ENCODE data around the gene SPDYE6. TPM values are rescaled to one million over a fixed set of nuclear protein-coding genes. Genes with fewer than 3 reads are reported as not detected.
"Not testable (repeated sequence)": the region's sequence is repeated elsewhere in the genome, so short reads cannot be mapped to it uniquely, and the experiment has no call there.

SPDYE6 gene
- total RNA-seq, 1 donor from 2014 or later: not detected

DNA sequence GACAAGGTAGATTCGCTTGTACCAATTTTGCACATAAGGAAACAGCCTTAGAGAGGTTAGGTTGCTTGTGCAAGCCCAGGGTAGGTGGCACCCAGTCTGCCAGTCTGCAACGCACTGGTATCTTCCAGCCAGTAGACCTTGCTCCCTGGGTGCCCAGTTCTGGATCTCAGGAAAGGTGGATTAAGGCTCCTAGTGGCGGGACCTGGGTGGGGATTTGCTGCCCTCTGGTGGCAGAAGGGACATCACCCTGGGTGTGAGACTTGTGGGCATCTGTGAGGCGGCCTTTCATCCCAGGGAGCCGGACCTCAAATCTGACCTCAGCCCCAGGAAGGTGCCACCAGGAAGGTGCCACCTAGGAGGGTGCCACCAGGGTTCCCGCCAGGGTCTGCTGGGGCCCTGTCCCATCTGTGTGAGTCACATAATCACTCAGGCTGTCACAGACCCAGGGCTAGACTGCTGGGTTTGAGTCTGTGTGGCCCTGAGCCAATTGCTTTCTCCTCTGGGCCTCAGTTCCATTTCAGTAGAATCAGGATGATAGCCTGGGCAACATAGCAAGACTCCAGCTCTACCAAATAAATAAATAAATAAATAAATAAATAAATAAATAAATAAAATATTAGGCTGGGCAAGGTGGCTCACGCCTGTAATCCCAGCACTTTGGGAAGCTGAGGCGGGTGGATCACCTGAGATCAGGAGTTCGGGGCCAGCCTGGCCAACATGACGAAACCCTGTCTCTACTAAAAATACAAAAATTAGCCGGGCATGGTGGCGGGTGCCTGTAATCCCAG lies 34.6 kb upstream of the SPDYE6 start:
- Histone ChIP-seq H3K4me1 (peaks cover 11% of the 10 kb centered on the region), H3K9me3 (replicated peaks) (no peaks in the 10 kb centered on the region), H3K27me3 (ENCODE audit: low read depth) (no peaks in the 10 kb centered on the region), H3K27ac (replicated peaks) (no peak overlapping the region), H3K4me3 (no peak overlapping the region), H3K36me3 (peaks cover 17% of the 10 kb centered on the region)
- DNase-seq: peak; percentile 77
- peak; percentile 95 for TF ChIP-seq CTCF (IDR thresholded peaks at IDR 0.05; ENCODE audit: borderline replicate concordance)
- intact Hi-C loops (cut with micrococcal nuclease): loop anchor here (5.0 kb wide), 1 partner anchor 109 kb away; no protein-coding TSS in a partner anchor

- Histone ChIP-seq H3K4me1 (peaks cover 6% of the 10 kb centered on the region), H3K4me3 (no peak overlapping the region), H3K36me3 (peaks cover 17% of the 10 kb centered on the region), H3K27ac (replicated peaks) (no peak overlapping the region), H3K9me3 (replicated peaks) (no peaks in the 10 kb centered on the region), H3K27me3 (ENCODE audit: low read depth) (no peaks in the 10 kb centered on the region)
- DNase-seq: no peak
- TF ChIP-seq CTCF (IDR thresholded peaks at IDR 0.05; ENCODE audit: borderline replicate concordance): no peak
- intact Hi-C loops (cut with micrococcal nuclease): loop anchor here (5.0 kb wide), 1 partner anchor 108 kb away; no protein-coding TSS in a partner anchor
Observed at GRCh38 chr7:102389810-102390209, 33.6 kb upstream of the SPDYE6 start.

- Histone ChIP-seq H3K4me1 (peaks cover 6% of the 10 kb centered on the region), H3K27ac (replicated peaks) (no peak overlapping the region), H3K36me3 (peaks cover 9% of the 10 kb centered on the region), H3K9me3 (replicated peaks) (no peaks in the 10 kb centered on the region), H3K27me3 (ENCODE audit: low read depth) (no peaks in the 10 kb centered on the region), H3K4me3 (no peak overlapping the region)
- TF ChIP-seq CTCF (IDR thresholded peaks at IDR 0.05; ENCODE audit: borderline replicate concordance): no peak
- no peak for DNase-seq
- intact Hi-C loops (cut with micrococcal nuclease): no loop called here
Observed at GRCh38 chr7:102387064-102387463, 30.8 kb upstream of the SPDYE6 start.

DNA sequence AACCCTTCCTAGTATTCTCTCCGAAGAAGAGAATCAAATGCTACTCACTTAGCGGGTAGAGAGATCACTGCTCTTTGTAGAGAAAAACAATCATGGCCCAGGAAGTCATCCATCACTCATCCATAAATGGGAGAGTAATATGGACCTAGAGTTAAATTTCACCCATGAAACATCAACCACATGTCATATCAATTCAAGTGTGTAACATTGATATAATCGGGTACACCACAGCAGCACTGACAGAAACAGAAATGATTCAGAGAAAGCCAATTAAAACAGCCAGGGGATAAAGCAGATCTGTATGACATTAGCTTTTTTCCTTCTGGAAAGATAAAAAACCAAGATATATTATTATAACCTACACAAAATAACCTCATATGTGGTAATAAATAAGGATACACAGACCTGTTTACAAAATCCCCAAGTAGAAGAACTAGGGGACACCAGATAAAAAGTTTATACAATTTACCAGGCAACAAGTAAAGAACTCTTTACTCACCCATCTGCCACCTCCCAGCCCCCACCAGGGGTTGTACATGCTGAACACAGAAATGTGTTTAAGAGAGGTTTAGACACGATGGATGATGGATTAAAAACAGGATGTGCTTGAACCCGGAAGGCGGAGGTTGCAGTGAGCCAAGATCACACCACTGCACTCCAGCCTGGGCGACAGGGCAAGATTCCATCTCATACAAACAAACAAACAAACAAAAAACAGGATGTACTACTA lies 25.6 kb upstream of the SPDYE6 start:
- intact Hi-C loops (cut with micrococcal nuclease); H3K27me3 ChIP-seq (ENCODE audit: low read depth); H3K27ac ChIP-seq (replicated peaks); H3K4me3 ChIP-seq; H3K9me3 ChIP-seq (replicated peaks); DNase-seq; H3K4me1 ChIP-seq: not testable (repeated sequence)
- H3K36me3 ChIP-seq: peaks cover 51% of the 10 kb centered on the region

DNA sequence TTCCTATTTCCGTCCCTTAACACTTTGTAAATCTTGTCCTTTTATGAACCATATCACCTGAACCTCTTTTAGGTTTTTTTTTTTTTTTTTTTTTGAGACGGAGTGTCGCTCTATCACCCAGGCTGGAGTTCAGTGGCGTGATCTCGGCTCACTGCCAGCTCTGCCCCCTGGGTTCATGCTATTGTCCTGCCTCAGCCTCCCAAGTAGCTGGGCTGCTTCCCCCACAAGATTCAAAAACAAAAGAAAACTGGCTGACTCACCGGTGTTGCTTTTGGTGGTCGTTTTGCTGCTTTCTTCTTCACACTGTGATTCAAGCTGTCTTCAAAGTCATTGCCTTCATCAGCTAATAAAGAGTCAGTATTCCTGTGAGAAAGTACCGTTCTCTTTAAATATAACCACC lies 24.6 kb upstream of the SPDYE6 start:
- H3K27me3 ChIP-seq (ENCODE audit: low read depth); H3K9me3 ChIP-seq (replicated peaks); H3K4me3 ChIP-seq; DNase-seq; H3K27ac ChIP-seq (replicated peaks); intact Hi-C loops (cut with micrococcal nuclease); H3K4me1 ChIP-seq: not testable (repeated sequence)
- H3K36me3 ChIP-seq: peaks cover 55% of the 10 kb centered on the region

DNA sequence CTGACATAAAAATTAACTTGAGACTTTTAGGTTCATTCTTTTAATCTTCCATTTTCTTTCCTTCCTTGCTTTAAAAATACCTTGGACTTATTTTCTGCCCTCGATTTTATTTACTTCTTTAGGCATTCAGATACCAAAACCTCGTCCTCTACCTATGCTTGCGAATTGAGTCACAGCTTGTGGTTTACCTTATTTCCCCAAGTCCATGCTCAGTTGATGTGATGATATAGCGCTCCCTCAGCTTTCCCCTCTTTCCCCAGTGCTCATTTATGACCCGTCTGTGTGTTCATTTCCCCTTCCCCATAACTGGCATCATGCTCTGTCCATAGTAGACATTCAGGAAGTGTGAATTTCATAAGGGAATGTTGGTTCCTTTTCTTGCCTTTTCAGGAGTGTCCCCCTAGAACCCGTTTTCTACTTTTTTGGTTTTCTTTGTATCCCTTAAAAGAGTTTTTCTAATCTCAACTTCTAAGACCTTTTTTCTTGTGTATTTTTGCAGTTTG lies 20.8 kb upstream of the SPDYE6 start:
- intact Hi-C loops (cut with micrococcal nuclease): no loop called here
- peaks cover 59% of the 10 kb centered on the region for H3K36me3 ChIP-seq

DNA sequence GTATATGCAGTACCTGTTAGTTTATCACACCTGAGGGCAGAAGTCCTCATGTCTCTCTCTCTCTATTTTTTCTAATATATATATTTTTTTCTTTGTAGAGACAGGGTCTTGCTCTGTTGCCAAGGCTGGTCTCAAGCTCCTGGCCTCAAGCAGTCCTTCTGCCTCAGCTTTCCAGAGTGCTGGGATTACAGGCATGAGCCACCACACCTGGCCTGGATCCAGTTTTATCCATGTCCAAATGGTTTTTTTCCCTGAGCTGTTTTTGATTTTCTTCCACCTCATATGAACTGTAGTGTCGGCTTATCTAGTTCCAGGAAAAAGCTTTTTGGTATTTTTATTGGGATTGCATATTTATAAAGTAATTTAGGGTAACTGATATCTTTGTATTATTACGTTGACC lies 16.6 kb upstream of the SPDYE6 start:
- intact Hi-C loops (cut with micrococcal nuclease): not testable (repeated sequence)
- peaks cover 37% of the 10 kb centered on the region for H3K36me3 ChIP-seq

More for the DNA sequence above, 20.8 kb upstream of the SPDYE6 start:
- DNase-seq: no peak
- Histone ChIP-seq H3K9me3 (replicated peaks) (no peaks in the 10 kb centered on the region), H3K27me3 (ENCODE audit: low read depth) (no peaks in the 10 kb centered on the region), H3K4me3 (no peak overlapping the region), H3K4me1 (no peaks in the 10 kb centered on the region), H3K27ac (replicated peaks) (no peak overlapping the region)
- no peak for TF ChIP-seq CTCF (IDR thresholded peaks at IDR 0.05; ENCODE audit: borderline replicate concordance)

DNA sequence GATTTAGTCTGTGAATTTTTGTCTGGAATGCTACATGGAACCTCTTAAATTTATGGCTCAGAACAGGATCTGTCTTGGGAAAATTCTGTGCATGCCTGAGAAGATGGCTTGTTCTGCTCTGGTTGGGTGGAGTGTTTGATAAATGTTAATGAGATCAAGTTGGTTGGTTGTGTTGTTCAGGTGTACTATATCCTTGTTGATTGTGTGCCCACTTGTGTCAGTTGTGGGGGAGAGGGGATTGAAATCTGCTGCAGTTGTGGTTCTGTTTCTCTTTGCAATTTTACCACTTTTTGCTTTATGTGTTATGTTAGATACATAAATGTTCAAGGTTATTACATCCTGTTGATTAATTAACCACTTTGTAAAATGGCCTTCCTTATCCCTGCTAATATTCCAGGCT lies 13.8 kb upstream of the SPDYE6 start:
- H3K27ac ChIP-seq (replicated peaks); H3K4me3 ChIP-seq; H3K4me1 ChIP-seq; DNase-seq; H3K27me3 ChIP-seq (ENCODE audit: low read depth); intact Hi-C loops (cut with micrococcal nuclease): not testable (repeated sequence)
- H3K9me3 ChIP-seq (replicated peaks): peaks cover 12% of the 10 kb centered on the region
- H3K36me3 ChIP-seq: peaks cover 26% of the 10 kb centered on the region

More for the DNA sequence above, 16.6 kb upstream of the SPDYE6 start:
- peaks cover 12% of the 10 kb centered on the region for H3K9me3 ChIP-seq (replicated peaks)
- not testable (repeated sequence) for DNase-seq; H3K4me1 ChIP-seq; H3K27ac ChIP-seq (replicated peaks); H3K27me3 ChIP-seq (ENCODE audit: low read depth); H3K4me3 ChIP-seq

DNA sequence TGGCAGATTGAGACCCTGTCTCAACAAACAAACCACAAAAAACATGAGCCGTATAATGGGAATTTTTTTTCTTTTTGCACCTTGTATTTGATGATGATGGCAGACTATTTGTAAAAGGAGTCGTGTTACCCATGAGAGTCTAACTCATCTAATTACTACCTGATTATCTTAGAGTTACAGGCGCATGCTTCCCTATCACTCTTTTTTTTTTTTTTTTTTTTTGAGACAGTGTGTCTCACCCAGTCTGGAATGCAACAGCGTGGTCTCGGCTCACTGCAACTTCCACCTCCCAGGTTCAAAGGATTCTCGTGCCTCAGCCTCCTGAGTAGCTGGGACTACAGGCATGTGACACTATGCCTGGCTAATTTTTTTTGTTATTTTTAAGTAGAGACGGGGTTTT lies 9.1 kb upstream of the SPDYE6 start:
- H3K4me1 ChIP-seq: peaks cover 16% of the 10 kb centered on the region
- H3K27me3 ChIP-seq (ENCODE audit: low read depth); DNase-seq; H3K27ac ChIP-seq (replicated peaks); intact Hi-C loops (cut with micrococcal nuclease); H3K9me3 ChIP-seq (replicated peaks): not testable (repeated sequence)
- H3K4me3 ChIP-seq: peak overlapping the region; percentile 93
- H3K36me3 ChIP-seq: peaks cover 18% of the 10 kb centered on the region

Measured in left ventricle myocardium inferior (tissue), 1 donor.